Measurements from ENCODE around the gene KRTAP17-1. TPM values are rescaled to one million over a fixed set of nuclear protein-coding genes. Genes with fewer than 3 reads are reported as not detected.
A peak's percentile ranks its signal among the peaks of the same experiment; 100 is the strongest.

The KRTAP17-1 gene
- total RNA-seq, 3 donors from 2014 or later: not detected

- no peaks in the 10 kb centered on the region for H3K9me3 ChIP-seq
- H3K4me1 ChIP-seq: no peaks in the 10 kb centered on the region
- H3K4me3 ChIP-seq: no peak overlapping the region
- H3K36me3 ChIP-seq: no peaks in the 10 kb centered on the region
- TF ChIP-seq POLR2A (IDR thresholded peaks at IDR 0.05): no peak
- TF ChIP-seq POLR2AphosphoS5 (IDR thresholded peaks at IDR 0.05): no peak
- TF ChIP-seq CTCF (IDR thresholded peaks at IDR 0.05): no peak
- intact Hi-C loops (cut with DNase I; ENCODE audit: low total_unique reads): no loop called here
- H3K27ac ChIP-seq: no peak overlapping the region
- DNase-seq (ENCODE audit: low spot score in 2 of 2): no peak
- H3K27me3 ChIP-seq: no peaks in the 10 kb centered on the region
Measured at GRCh38 chr17:41304091-41304490, 11.4 kb downstream of the KRTAP17-1 start.

- no peaks in the 10 kb centered on the region for H3K36me3 ChIP-seq
- DNase-seq (ENCODE audit: low spot score in 2 of 2): no peak
- H3K4me3 ChIP-seq: no peak overlapping the region
- H3K4me1 ChIP-seq: no peaks in the 10 kb centered on the region
- H3K27me3 ChIP-seq: no peaks in the 10 kb centered on the region
- intact Hi-C loops (cut with DNase I; ENCODE audit: low total_unique reads): no loop called here
- no peaks in the 10 kb centered on the region for H3K9me3 ChIP-seq
- H3K27ac ChIP-seq: peak overlapping the region; percentile 64 to 65
- TF ChIP-seq POLR2AphosphoS5 (IDR thresholded peaks at IDR 0.05) (no peak), CTCF (IDR thresholded peaks at IDR 0.05) (no peak), POLR2A (IDR thresholded peaks at IDR 0.05) (no peak)
Measured at GRCh38 chr17:41302981-41303380, 12.5 kb downstream of the KRTAP17-1 start.

- no peaks in the 10 kb centered on the region for H3K9me3 ChIP-seq
- intact Hi-C loops (cut with DNase I; ENCODE audit: low total_unique reads): no loop called here
- DNase-seq (ENCODE audit: low spot score in 2 of 2): peak in 1 of 2 donors; percentile 62
- H3K36me3 ChIP-seq: no peaks in the 10 kb centered on the region
- H3K27me3 ChIP-seq: no peaks in the 10 kb centered on the region
- TF ChIP-seq CTCF (IDR thresholded peaks at IDR 0.05): no peak
- TF ChIP-seq POLR2A (IDR thresholded peaks at IDR 0.05): no peak
- no peak for TF ChIP-seq POLR2AphosphoS5 (IDR thresholded peaks at IDR 0.05)
- H3K4me3 ChIP-seq: peak within 1 kb of the TSS in 1 of 3 donors; percentile 15
- H3K27ac ChIP-seq: peak within 1 kb of the TSS; percentile 64 to 65
- no peaks in the 10 kb centered on the region for H3K4me1 ChIP-seq
Measured at GRCh38 chr17:41301916-41302901, 13.3 kb downstream of the KRTAP17-1 start, which contains the start of gene KRTAP29-1. Gene KRTAP29-1 (minus strand): TSS chr17:41302851. CDS start chr17:41302851, 0 bp downstream.

GRCh38 chr17:41301204-41301790, 14.2 kb downstream of the KRTAP17-1 start:
- Histone ChIP-seq H3K27me3 (no peaks in the 10 kb centered on the region), H3K4me1 (no peaks in the 10 kb centered on the region), H3K36me3 (no peaks in the 10 kb centered on the region), H3K9me3 (no peaks in the 10 kb centered on the region), H3K4me3 (peak overlapping the region in 1 of 3 donors; percentile 15), H3K27ac (peak overlapping the region; percentile 64 to 65)
- intact Hi-C loops (cut with DNase I; ENCODE audit: low total_unique reads): no loop called here
- peak in 1 of 2 donors; percentile 34 for DNase-seq (ENCODE audit: low spot score in 2 of 2)
- TF ChIP-seq CTCF (IDR thresholded peaks at IDR 0.05): no peak
- no peak for TF ChIP-seq POLR2AphosphoS5 (IDR thresholded peaks at IDR 0.05)
- TF ChIP-seq POLR2A (IDR thresholded peaks at IDR 0.05): no peak

Measured in breast epithelium (tissue), 4 donors.